Tibial nerve (tissue), 3 donors: ENCODE data around the gene HMCN2.

ENCODE experiments used
- POLR2A ChIP-seq, 2 donors: fragments of 450-650 bp; IDR thresholded peaks; one replicate each; pipeline ENCODE4 v1.6.1; 2017; ENCODE audit warnings: antibody characterized with exemption in 2 of 2, mild to moderate bottlenecking in 2 of 2, moderate library complexity in 2 of 2
- TF ChIP-seq, protein P1 (sequence below), 5 experiments: fragments of 200-600 bp in 3 of 5; fragments of 450-650 bp in 2 of 5; sonication (generic) in 3 of 5; IDR thresholded peaks; one replicate each; pipeline ENCODE4 v1.5.1; 2016 to 2019; ENCODE audit warnings: antibody characterized with exemption in 5 of 5, mild to moderate bottlenecking in 3 of 5, moderate library complexity in 2 of 5

DNA sequence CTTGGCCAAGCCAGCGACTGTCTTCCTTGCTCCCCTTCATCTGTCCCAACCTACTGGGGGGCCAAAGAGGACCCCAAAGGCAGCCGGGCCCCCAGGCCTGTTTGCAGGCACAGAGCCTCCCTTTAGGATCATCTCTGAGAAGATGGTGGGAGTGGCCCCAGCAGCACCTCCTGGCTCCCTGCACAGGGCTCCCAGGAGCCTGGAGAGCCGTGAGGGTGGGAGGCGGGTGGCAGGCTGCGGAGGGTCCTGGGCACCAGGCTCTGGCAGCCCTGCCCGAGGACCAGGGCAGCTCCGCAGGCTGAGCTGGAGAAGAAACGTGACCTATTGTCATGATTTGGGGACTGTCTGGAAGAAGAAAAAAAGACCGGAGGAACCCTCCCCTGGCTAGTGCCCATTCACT is 212.6 kb downstream of the HMCN2 start:
- TF ChIP-seq, protein P1, sequence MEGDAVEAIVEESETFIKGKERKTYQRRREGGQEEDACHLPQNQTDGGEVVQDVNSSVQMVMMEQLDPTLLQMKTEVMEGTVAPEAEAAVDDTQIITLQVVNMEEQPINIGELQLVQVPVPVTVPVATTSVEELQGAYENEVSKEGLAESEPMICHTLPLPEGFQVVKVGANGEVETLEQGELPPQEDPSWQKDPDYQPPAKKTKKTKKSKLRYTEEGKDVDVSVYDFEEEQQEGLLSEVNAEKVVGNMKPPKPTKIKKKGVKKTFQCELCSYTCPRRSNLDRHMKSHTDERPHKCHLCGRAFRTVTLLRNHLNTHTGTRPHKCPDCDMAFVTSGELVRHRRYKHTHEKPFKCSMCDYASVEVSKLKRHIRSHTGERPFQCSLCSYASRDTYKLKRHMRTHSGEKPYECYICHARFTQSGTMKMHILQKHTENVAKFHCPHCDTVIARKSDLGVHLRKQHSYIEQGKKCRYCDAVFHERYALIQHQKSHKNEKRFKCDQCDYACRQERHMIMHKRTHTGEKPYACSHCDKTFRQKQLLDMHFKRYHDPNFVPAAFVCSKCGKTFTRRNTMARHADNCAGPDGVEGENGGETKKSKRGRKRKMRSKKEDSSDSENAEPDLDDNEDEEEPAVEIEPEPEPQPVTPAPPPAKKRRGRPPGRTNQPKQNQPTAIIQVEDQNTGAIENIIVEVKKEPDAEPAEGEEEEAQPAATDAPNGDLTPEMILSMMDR (IDR thresholded peaks at IDR 0.05) = no peak
- TF ChIP-seq POLR2A (IDR thresholded peaks at IDR 0.05) = no peak
